ENCODE data around the gene CDKL2.
A peak's percentile ranks its signal among the peaks of the same experiment; 100 is the strongest.

GRCh38 chr4:75653845-75654503, 23.6 kb upstream of the CDKL2 start:
- TF ChIP-seq CTCF (conservative IDR thresholded peaks at IDR 0.05; ENCODE audit: low read depth in 2 of 2): peak; percentile 66 to 75
- no peak for TF ChIP-seq EZH2 (IDR thresholded peaks at IDR 0.05; ENCODE audit: low read depth, unreplicated experiment)
- no peak for TF ChIP-seq POLR2AphosphoS5 (IDR thresholded peaks at IDR 0.05; ENCODE audit: low read depth)
- no peak for TF ChIP-seq REST (IDR thresholded peaks at IDR 0.05; ENCODE audit: unreplicated experiment)
